Suprapubic skin (tissue), 4 donors: ENCODE data around the gene SLC25A43.
"Not testable (repeated sequence)": the region's sequence is repeated elsewhere in the genome, so short reads cannot be mapped to it uniquely, and the experiment has no call there.

Experiments used
- EP300 ChIP-seq: sonication (generic); formaldehyde crosslinking; IDR thresholded peaks from one replicate; pipeline ENCODE4 v1.6.1; 2017; ENCODE audit warnings: antibody characterized with exemption
- POLR2A ChIP-seq, 2 donors: fragments of 450-650 bp; IDR thresholded peaks; one replicate each; pipeline ENCODE4 v1.6.1; 2017; ENCODE audit warnings: antibody characterized with exemption in 2 of 2, mild to moderate bottlenecking in 2 of 2, moderate library complexity in 2 of 2
- POLR2AphosphoS5 ChIP-seq, 3 donors: sonication (generic); formaldehyde crosslinking; IDR thresholded peaks; one replicate each; pipeline ENCODE4 v1.6.1; 2017; ENCODE audit warnings: antibody characterized with exemption in 3 of 3
- TF ChIP-seq, protein P1 (sequence below), 2 donors: fragments of 200-600 bp in 1 of 2; fragments of 450-650 bp in 1 of 2; sonication (generic) in 1 of 2; IDR thresholded peaks; one replicate each; pipeline ENCODE4 v1.5.1; 2016 to 2019; ENCODE audit warnings: antibody characterized with exemption in 2 of 2, mild to moderate bottlenecking in 1 of 2, moderate library complexity in 1 of 2

DNA sequence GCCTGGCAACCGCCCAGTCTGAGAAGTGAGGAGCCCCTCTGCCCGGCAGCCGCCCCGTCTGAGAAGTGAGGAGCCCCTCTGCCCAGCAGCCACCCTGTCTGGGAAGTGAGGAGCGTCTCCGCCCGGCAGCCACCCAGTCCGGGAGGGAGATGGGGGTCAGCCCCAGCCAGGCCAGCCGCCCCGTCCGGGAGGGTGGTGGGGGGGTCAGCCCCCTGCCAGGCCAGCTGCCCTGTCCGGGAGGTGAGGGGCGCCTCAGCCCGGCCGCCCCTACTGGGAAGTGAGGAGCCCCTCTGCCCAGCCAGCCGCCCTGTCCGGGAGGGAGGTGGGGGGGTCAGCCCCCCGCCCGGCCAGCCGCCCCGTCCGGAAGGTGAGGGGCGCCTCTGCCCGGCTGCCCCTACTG lies 37.1 kb upstream of the SLC25A43 start:
- TF ChIP-seq, protein P1, sequence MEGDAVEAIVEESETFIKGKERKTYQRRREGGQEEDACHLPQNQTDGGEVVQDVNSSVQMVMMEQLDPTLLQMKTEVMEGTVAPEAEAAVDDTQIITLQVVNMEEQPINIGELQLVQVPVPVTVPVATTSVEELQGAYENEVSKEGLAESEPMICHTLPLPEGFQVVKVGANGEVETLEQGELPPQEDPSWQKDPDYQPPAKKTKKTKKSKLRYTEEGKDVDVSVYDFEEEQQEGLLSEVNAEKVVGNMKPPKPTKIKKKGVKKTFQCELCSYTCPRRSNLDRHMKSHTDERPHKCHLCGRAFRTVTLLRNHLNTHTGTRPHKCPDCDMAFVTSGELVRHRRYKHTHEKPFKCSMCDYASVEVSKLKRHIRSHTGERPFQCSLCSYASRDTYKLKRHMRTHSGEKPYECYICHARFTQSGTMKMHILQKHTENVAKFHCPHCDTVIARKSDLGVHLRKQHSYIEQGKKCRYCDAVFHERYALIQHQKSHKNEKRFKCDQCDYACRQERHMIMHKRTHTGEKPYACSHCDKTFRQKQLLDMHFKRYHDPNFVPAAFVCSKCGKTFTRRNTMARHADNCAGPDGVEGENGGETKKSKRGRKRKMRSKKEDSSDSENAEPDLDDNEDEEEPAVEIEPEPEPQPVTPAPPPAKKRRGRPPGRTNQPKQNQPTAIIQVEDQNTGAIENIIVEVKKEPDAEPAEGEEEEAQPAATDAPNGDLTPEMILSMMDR (IDR thresholded peaks at IDR 0.05), result not testable (repeated sequence)
- TF ChIP-seq POLR2A (IDR thresholded peaks at IDR 0.05); POLR2AphosphoS5 (IDR thresholded peaks at IDR 0.05); EP300: not testable (repeated sequence)
